Measurements from ENCODE around the gene TENT5D. TPM values are rescaled to one million over a fixed set of nuclear protein-coding genes. Genes with fewer than 3 reads are reported as not detected.
"Not testable (repeated sequence)": the region's sequence is repeated elsewhere in the genome, so short reads cannot be mapped to it uniquely, and the experiment has no call there.

TENT5D gene
- polyA plus RNA-seq, 3 donors = not detected

DNA sequence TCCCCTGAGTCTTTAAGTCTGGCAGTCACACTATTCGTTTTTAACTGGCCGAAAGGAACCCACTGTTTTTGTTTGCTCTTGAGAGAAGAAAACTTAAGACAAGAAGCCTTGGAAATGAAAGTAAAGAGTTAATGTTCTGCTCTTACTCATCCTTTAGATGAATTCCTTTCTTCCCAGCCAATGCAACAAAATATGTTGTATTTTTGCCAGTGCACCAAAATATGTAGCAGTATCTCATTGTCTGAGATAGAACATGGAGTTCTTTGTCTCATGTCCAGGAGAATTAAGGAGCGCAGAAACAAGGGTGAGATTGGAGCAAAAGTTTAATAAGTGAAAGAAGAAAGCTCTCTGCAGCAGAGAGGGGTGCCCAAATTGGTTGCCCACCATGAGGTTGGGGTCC, 12.2 kb downstream of the TENT5D start:
- no peaks in the 10 kb centered on the region for H3K4me1 ChIP-seq (ENCODE audit: control insufficient read depth in 1 of 2, insufficient read depth in 2 of 2, low read length in 2 of 2)
- H3K36me3 ChIP-seq (replicated peaks in 1 of 2; ENCODE audit: control insufficient read depth in 1 of 2, insufficient read depth in 2 of 2, low read length in 2 of 2) = no peaks in the 10 kb centered on the region
- Mint-ChIP-seq H3K4me1 (no peaks in the 10 kb centered on the region), H3K4me3 (no peak overlapping the region), H3K27me3 (ENCODE audit: low read depth in 3 of 3) (no peaks in the 10 kb centered on the region), H3K9me3 (peaks cover 0 to 9% (median 2%) of the 10 kb centered on the region in 7 donors), H3K27ac (no peak overlapping the region), H3K36me3 (no peaks in the 10 kb centered on the region)
- TF ChIP-seq, protein P1, sequence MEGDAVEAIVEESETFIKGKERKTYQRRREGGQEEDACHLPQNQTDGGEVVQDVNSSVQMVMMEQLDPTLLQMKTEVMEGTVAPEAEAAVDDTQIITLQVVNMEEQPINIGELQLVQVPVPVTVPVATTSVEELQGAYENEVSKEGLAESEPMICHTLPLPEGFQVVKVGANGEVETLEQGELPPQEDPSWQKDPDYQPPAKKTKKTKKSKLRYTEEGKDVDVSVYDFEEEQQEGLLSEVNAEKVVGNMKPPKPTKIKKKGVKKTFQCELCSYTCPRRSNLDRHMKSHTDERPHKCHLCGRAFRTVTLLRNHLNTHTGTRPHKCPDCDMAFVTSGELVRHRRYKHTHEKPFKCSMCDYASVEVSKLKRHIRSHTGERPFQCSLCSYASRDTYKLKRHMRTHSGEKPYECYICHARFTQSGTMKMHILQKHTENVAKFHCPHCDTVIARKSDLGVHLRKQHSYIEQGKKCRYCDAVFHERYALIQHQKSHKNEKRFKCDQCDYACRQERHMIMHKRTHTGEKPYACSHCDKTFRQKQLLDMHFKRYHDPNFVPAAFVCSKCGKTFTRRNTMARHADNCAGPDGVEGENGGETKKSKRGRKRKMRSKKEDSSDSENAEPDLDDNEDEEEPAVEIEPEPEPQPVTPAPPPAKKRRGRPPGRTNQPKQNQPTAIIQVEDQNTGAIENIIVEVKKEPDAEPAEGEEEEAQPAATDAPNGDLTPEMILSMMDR (IDR thresholded peaks at IDR 0.05) = no peak
- no peaks in the 10 kb centered on the region for H3K27me3 ChIP-seq (ENCODE audit: control insufficient read depth in 2 of 2, insufficient read depth in 2 of 2, low read length in 2 of 2)
- no peak overlapping the region for H3K4me3 ChIP-seq (replicated peaks in 1 of 3; ENCODE audit: low read depth in 2 of 3, low read length in 3 of 3)
- no peaks in the 10 kb centered on the region for H3K79me2 ChIP-seq (ENCODE audit: insufficient read depth, low read length)
- no peak overlapping the region for H3K4me2 ChIP-seq (replicated peaks; ENCODE audit: extremely low read depth, low read length, poor library complexity, severe bottlenecking)
- no peak for DNase-seq
- peaks cover 0 to 5% of the 10 kb centered on the region in 2 donors for H3K9me3 ChIP-seq (replicated peaks in 1 of 2; ENCODE audit: control insufficient read depth in 1 of 2, insufficient read depth in 1 of 2, low read length in 2 of 2)
- no CpG with 5 or more reads among the region's 3 CpGs for WGBS (ENCODE audit: insufficient coverage)
- no peaks in the 10 kb centered on the region for H4K20me1 ChIP-seq (ENCODE audit: insufficient read depth, low read length)
- H3K27ac ChIP-seq (ENCODE audit: low read depth in 1 of 2, low read length in 2 of 2) = no peak overlapping the region
- no peak overlapping the region for H3K9ac ChIP-seq (ENCODE audit: insufficient read depth, low read length, poor library complexity, severe bottlenecking)
- no peak overlapping the region for H2AFZ ChIP-seq (ENCODE audit: insufficient read depth, low read depth, low read length, poor library complexity, severe bottlenecking)
- intact Hi-C loops (cut with micrococcal nuclease) = no loop called here

DNA sequence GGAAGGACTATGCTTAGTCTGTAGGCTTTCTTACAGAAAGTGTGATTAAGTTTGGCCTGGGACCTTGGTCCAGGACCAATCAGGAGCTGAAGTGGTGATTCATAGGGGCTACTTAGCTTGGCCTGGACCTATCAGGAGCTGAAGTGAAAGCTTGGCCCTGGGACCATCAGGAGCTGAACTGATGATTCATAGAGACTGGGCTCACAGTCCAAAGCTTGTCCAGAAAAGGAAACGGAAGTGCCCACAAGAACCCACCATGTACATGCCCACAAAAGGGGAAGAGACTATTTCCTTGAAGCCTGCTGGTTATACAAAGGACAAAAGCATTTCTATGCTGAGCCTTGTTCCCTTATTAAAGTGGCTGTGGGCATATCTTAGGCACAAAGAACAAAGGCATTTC, 12.6 kb downstream of the TENT5D start:
- H2AFZ ChIP-seq (ENCODE audit: insufficient read depth, low read depth, low read length, poor library complexity, severe bottlenecking) = no peak overlapping the region
- Mint-ChIP-seq H3K27me3 (ENCODE audit: low read depth in 3 of 3) (no peaks in the 10 kb centered on the region), H3K27ac (no peak overlapping the region), H3K9me3 (peaks cover 0 to 9% (median 2%) of the 10 kb centered on the region in 7 donors), H3K4me3 (no peak overlapping the region), H3K4me1 (no peaks in the 10 kb centered on the region), H3K36me3 (no peaks in the 10 kb centered on the region)
- H4K20me1 ChIP-seq (ENCODE audit: insufficient read depth, low read length) = no peaks in the 10 kb centered on the region
- no peaks in the 10 kb centered on the region for H3K27me3 ChIP-seq (ENCODE audit: control insufficient read depth in 2 of 2, insufficient read depth in 2 of 2, low read length in 2 of 2)
- TF ChIP-seq, protein P1 (IDR thresholded peaks at IDR 0.05) = no peak
- H3K79me2 ChIP-seq (ENCODE audit: insufficient read depth, low read length) = no peaks in the 10 kb centered on the region
- no peak overlapping the region for H3K27ac ChIP-seq (ENCODE audit: low read depth in 1 of 2, low read length in 2 of 2)
- no peak overlapping the region for H3K4me3 ChIP-seq (replicated peaks in 1 of 3; ENCODE audit: low read depth in 2 of 3, low read length in 3 of 3)
- H3K4me2 ChIP-seq (replicated peaks; ENCODE audit: extremely low read depth, low read length, poor library complexity, severe bottlenecking) = no peak overlapping the region
- intact Hi-C loops (cut with micrococcal nuclease) = no loop called here
- H3K9me3 ChIP-seq (replicated peaks in 1 of 2; ENCODE audit: control insufficient read depth in 1 of 2, insufficient read depth in 1 of 2, low read length in 2 of 2) = peaks cover 0 to 5% of the 10 kb centered on the region in 2 donors
- no peak overlapping the region for H3K9ac ChIP-seq (ENCODE audit: insufficient read depth, low read length, poor library complexity, severe bottlenecking)
- DNase-seq = no peak
- 33% methylated on average over 1 of the region's 1 CpG for WGBS (ENCODE audit: insufficient coverage)
- no peaks in the 10 kb centered on the region for H3K4me1 ChIP-seq (ENCODE audit: control insufficient read depth in 1 of 2, insufficient read depth in 2 of 2, low read length in 2 of 2)
- no peaks in the 10 kb centered on the region for H3K36me3 ChIP-seq (replicated peaks in 1 of 2; ENCODE audit: control insufficient read depth in 1 of 2, insufficient read depth in 2 of 2, low read length in 2 of 2)

DNA sequence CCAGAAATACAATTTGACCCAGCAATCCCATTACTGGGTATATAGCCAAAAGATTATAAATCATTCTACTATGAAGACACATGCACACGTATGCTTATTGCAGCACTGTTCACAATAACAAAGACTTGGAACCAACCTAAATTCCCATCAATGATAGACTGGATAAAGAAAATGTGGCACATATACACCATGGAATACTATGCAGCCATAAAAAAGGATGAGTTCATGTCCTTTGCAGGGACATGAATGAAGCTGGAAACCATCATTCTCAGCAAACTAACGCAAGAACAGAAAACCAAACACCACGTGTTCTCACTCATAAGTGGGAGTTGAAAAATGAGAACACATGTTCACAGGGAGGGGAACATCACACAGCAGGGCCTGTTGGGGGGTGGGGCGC, 47.9 kb downstream of the TENT5D start:
- WGBS (ENCODE audit: insufficient coverage) = no CpG with 5 or more reads among the region's 4 CpGs
- intact Hi-C loops (cut with micrococcal nuclease); H3K9ac ChIP-seq (ENCODE audit: insufficient read depth, low read length, poor library complexity, severe bottlenecking); H3K4me1 Mint-ChIP-seq; H3K27me3 Mint-ChIP-seq (ENCODE audit: low read depth in 3 of 3); H2AFZ ChIP-seq (ENCODE audit: insufficient read depth, low read depth, low read length, poor library complexity, severe bottlenecking); H4K20me1 ChIP-seq (ENCODE audit: insufficient read depth, low read length); H3K27ac Mint-ChIP-seq; H3K27ac ChIP-seq (ENCODE audit: low read depth in 1 of 2, low read length in 2 of 2); H3K79me2 ChIP-seq (ENCODE audit: insufficient read depth, low read length); H3K4me3 Mint-ChIP-seq; H3K4me1 ChIP-seq (ENCODE audit: control insufficient read depth in 1 of 2, insufficient read depth in 2 of 2, low read length in 2 of 2); H3K4me2 ChIP-seq (replicated peaks; ENCODE audit: extremely low read depth, low read length, poor library complexity, severe bottlenecking); H3K27me3 ChIP-seq (ENCODE audit: control insufficient read depth in 2 of 2, insufficient read depth in 2 of 2, low read length in 2 of 2); DNase-seq; H3K9me3 ChIP-seq (replicated peaks in 1 of 2; ENCODE audit: control insufficient read depth in 1 of 2, insufficient read depth in 1 of 2, low read length in 2 of 2); H3K36me3 Mint-ChIP-seq; H3K36me3 ChIP-seq (replicated peaks in 1 of 2; ENCODE audit: control insufficient read depth in 1 of 2, insufficient read depth in 2 of 2, low read length in 2 of 2); H3K4me3 ChIP-seq (replicated peaks in 1 of 3; ENCODE audit: low read depth in 2 of 3, low read length in 3 of 3): not testable (repeated sequence)
- peaks cover 0 to 13% (median 8%) of the 10 kb centered on the region in 7 donors for H3K9me3 Mint-ChIP-seq
